Keratinocyte (primary cell): ENCODE results near the gene PRDM11. TPM values are rescaled to one million over a fixed set of nuclear protein-coding genes. Genes with fewer than 3 reads are reported as not detected.

Source experiments
- DNase-seq: peaks from one replicate; pipeline ENCODE4 v3.0.0-alpha.2; 2011; ENCODE audit warnings: low read depth, missing footprints, low spot score
- FAIRE-seq: peaks from 2 replicates; lab custom pipeline; 2011; peaks lifted over from hg19 to GRCh38; lab: Jason Lieb, UNC
- H2AFZ ChIP-seq: 2 replicates; pipeline ENCODE4 v1.6.0; 2012; ENCODE audit warnings: low read length, control low read depth, inconsistent platforms; ENCODE audit not compliant: control insufficient read depth
- H3K27ac ChIP-seq: 2 replicates; pipeline ENCODE4 v1.5.1; 2011; ENCODE audit warnings: low read length; ENCODE audit not compliant: control insufficient read depth, insufficient read depth
- H3K27me3 ChIP-seq: 3 replicates; pipeline ENCODE4 v1.6.0; 2011; ENCODE audit warnings: low read length; ENCODE audit not compliant: control insufficient read depth, insufficient read depth; ENCODE audit errors: extremely low read depth
- H3K36me3 ChIP-seq, 2 experiments: 2 replicates in 1 of 2; 3 replicates in 1 of 2; pipeline ENCODE4 v1.5.1; 2011; ENCODE audit warnings: low read length in 2 of 2, mild to moderate bottlenecking in 1 of 2; ENCODE audit not compliant: control insufficient read depth in 2 of 2, insufficient read depth in 2 of 2; ENCODE audit errors: extremely low read depth in 1 of 2
- H3K4me1 ChIP-seq: 3 replicates; pipeline ENCODE4 v1.5.1; 2011; ENCODE audit warnings: low read length; ENCODE audit not compliant: control insufficient read depth, insufficient read depth; ENCODE audit errors: extremely low read depth
- H3K4me2 ChIP-seq: 3 replicates; pipeline ENCODE4 v1.6.0; 2011; ENCODE audit warnings: low read depth, low read length; ENCODE audit not compliant: control insufficient read depth, insufficient read depth; ENCODE audit errors: extremely low read depth
- H3K4me3 ChIP-seq, 3 experiments: fragments of 200-600 bp in 1 of 3; sonication (generic) in 1 of 3; 2 replicates in 2 of 3; 3 replicates in 1 of 3; pipeline ENCODE4 v1.5.1; 2011 to 2016; ENCODE audit warnings: low read length in 3 of 3, mild to moderate bottlenecking in 3 of 3, control low read depth in 2 of 3, inconsistent platforms in 1 of 3, low read depth in 1 of 3, mixed read lengths in 1 of 3, mixed run types in 1 of 3, moderate library complexity in 1 of 3; ENCODE audit not compliant: control insufficient read depth in 2 of 3, insufficient read depth in 2 of 3; ENCODE audit errors: extremely low read depth in 1 of 3
- H3K79me2 ChIP-seq: 2 replicates; pipeline ENCODE4 v1.6.0; 2012; ENCODE audit warnings: low read length; ENCODE audit not compliant: control insufficient read depth, insufficient read depth
- H3K9ac ChIP-seq: 3 replicates; pipeline ENCODE4 v1.6.0; 2011; ENCODE audit warnings: low read length; ENCODE audit not compliant: control insufficient read depth, insufficient read depth; ENCODE audit errors: extremely low read depth
- H3K9me1 ChIP-seq: 3 replicates; pipeline ENCODE4 v1.6.0; 2011; ENCODE audit warnings: low read length; ENCODE audit not compliant: control insufficient read depth, insufficient read depth; ENCODE audit errors: extremely low read depth
- H3K9me3 ChIP-seq: 2 replicates; pipeline ENCODE4 v1.5.1; 2012; ENCODE audit warnings: low read depth, low read length; ENCODE audit not compliant: control insufficient read depth
- H4K20me1 ChIP-seq: 3 replicates; pipeline ENCODE4 v1.6.0; 2011; ENCODE audit warnings: low read length; ENCODE audit not compliant: control insufficient read depth, insufficient read depth; ENCODE audit errors: extremely low read depth
- EZH2 ChIP-seq: IDR thresholded peaks from one replicate; pipeline ENCODE4 v1.6.1; 2012; ENCODE audit warnings: inconsistent platforms, mild to moderate bottlenecking, low read length, moderate library complexity
- dilution Hi-C: fragments of 300-500 bp; cut with MboI; formaldehyde crosslinking; loops from one replicate; pipeline ENCODE4 v1.7.0; 2020; ENCODE audit warnings: low sequenced_read_pairs; ENCODE audit not compliant: extremely low pct_ligation_motif_present
- polyA plus RNA-seq, 5 experiments: library from polyadenylated mRNA; depleted of rRNA in 3 of 5; stranded (reverse) in 3 of 5; stranded (forward) in 1 of 5; unstranded in 1 of 5; fragments of >200 nt; gene quantifications; 1 replicate in 1 of 5; 2 replicates in 3 of 5; 3 replicates in 1 of 5; pipeline versions ENCODE4 v1.2.1 to v1.2.3, GENCODE V29; 2011 to 2012; ENCODE audit warnings: missing spikeins in 2 of 5, low read depth in 1 of 5, low replicate concordance in 1 of 5
- TF ChIP-seq, protein P1 (sequence below), 3 experiments: IDR thresholded peaks in 1 of 3; conservative IDR thresholded peaks in 1 of 3; optimal IDR thresholded peaks in 1 of 3; 2 replicates in 2 of 3; 3 replicates in 1 of 3; pipeline versions ENCODE3 to v1.5.1; 2011; ENCODE audit warnings: low read length in 3 of 3, mild to moderate bottlenecking in 3 of 3, moderate library complexity in 2 of 3, control low read depth in 1 of 3, inconsistent platforms in 1 of 3; ENCODE audit not compliant: insufficient read depth in 2 of 3; ENCODE audit errors: extremely low read depth in 1 of 3

The PRDM11 gene
- polyA plus RNA-seq, 1 donor (not counting 4 experiments of a cell fraction or from before 2014, with no cell fraction given): 2.1 TPM

GRCh38 chr11:45187375-45187774 is 40.9 kb downstream of the PRDM11 start:
- H3K9ac ChIP-seq: no peak overlapping the region
- H3K4me1 ChIP-seq: no peaks in the 10 kb centered on the region
- H4K20me1 ChIP-seq: no peaks in the 10 kb centered on the region
- H3K36me3 ChIP-seq: no peaks in the 10 kb centered on the region
- FAIRE-seq (no peak), DNase-seq (no peak)
- no peaks in the 10 kb centered on the region for H3K27me3 ChIP-seq
- no peak overlapping the region for H3K4me3 ChIP-seq
- H3K9me3 ChIP-seq: no peaks in the 10 kb centered on the region
- no peak overlapping the region for H3K4me2 ChIP-seq
- no peak for TF ChIP-seq EZH2
- TF ChIP-seq, protein P1, sequence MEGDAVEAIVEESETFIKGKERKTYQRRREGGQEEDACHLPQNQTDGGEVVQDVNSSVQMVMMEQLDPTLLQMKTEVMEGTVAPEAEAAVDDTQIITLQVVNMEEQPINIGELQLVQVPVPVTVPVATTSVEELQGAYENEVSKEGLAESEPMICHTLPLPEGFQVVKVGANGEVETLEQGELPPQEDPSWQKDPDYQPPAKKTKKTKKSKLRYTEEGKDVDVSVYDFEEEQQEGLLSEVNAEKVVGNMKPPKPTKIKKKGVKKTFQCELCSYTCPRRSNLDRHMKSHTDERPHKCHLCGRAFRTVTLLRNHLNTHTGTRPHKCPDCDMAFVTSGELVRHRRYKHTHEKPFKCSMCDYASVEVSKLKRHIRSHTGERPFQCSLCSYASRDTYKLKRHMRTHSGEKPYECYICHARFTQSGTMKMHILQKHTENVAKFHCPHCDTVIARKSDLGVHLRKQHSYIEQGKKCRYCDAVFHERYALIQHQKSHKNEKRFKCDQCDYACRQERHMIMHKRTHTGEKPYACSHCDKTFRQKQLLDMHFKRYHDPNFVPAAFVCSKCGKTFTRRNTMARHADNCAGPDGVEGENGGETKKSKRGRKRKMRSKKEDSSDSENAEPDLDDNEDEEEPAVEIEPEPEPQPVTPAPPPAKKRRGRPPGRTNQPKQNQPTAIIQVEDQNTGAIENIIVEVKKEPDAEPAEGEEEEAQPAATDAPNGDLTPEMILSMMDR (optimal IDR thresholded peaks at IDR 0.05 in 1 of 3, IDR thresholded peaks at IDR 0.05 in 1 of 3, conservative IDR thresholded peaks at IDR 0.05 in 1 of 3; ENCODE audit: extremely low read depth in 1 of 3, insufficient read depth in 2 of 3, low read length in 3 of 3): no peak
- no peak overlapping the region for H2AFZ ChIP-seq
- dilution Hi-C loops: no loop called here
- H3K27ac ChIP-seq: no peak overlapping the region
- H3K9me1 ChIP-seq: no peaks in the 10 kb centered on the region
- no peaks in the 10 kb centered on the region for H3K79me2 ChIP-seq

DNA sequence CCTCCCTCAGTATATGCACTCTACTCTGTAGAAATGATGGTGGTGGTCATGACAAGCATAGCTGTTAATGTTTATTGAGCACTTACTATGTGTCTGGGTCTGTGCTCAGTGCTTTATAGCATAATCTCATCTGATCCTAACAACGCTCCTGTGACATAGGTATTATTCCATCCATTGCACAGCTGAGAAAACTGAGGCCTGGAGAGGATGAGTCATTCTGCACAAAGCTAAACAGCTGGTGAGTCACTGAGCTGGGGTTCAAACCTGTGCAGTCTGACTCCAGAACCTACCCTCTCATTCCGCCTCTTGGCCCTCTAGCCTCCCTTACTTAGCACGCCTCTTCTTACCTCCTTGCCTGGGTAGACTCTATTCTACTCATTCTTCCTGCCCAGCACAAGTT is 41.7 kb downstream of the PRDM11 start:
- FAIRE-seq: no peak
- H3K36me3 ChIP-seq: no peaks in the 10 kb centered on the region

More for the DNA sequence above, 41.7 kb downstream of the PRDM11 start:
- TF ChIP-seq EZH2: no peak
- TF ChIP-seq, protein P1 (optimal IDR thresholded peaks at IDR 0.05 in 1 of 3, IDR thresholded peaks at IDR 0.05 in 1 of 3, conservative IDR thresholded peaks at IDR 0.05 in 1 of 3; ENCODE audit: extremely low read depth in 1 of 3, insufficient read depth in 2 of 3, low read length in 3 of 3): no peak
- no peak overlapping the region for H3K4me2 ChIP-seq
- no peak overlapping the region for H3K4me3 ChIP-seq
- H4K20me1 ChIP-seq: no peaks in the 10 kb centered on the region
- dilution Hi-C loops: no loop called here
- no peak overlapping the region for H3K9ac ChIP-seq
- no peaks in the 10 kb centered on the region for H3K9me3 ChIP-seq
- H3K27ac ChIP-seq: no peak overlapping the region
- no peaks in the 10 kb centered on the region for H3K4me1 ChIP-seq
- no peak for DNase-seq
- H2AFZ ChIP-seq: no peak overlapping the region
- no peaks in the 10 kb centered on the region for H3K79me2 ChIP-seq
- H3K9me1 ChIP-seq: no peaks in the 10 kb centered on the region
- H3K27me3 ChIP-seq: no peaks in the 10 kb centered on the region
